Activated CD8-positive, alpha-beta memory T cell treated with anti-CD3 and anti-CD28 coated beads, Interleukin-2, amount 50 U/mL, for 1 hour (primary cell): Measurements from ENCODE around the gene TMPRSS13.
"Not testable (repeated sequence)": the region's sequence is repeated elsewhere in the genome, so short reads cannot be mapped to it uniquely, and the experiment has no call there.

ENCODE experiments used
- DNase-seq: peaks from one replicate; pipeline ENCODE4 v3.0.0-alpha.2; 2020; ENCODE audit errors: extremely low read depth

The TMPRSS13 gene

DNA sequence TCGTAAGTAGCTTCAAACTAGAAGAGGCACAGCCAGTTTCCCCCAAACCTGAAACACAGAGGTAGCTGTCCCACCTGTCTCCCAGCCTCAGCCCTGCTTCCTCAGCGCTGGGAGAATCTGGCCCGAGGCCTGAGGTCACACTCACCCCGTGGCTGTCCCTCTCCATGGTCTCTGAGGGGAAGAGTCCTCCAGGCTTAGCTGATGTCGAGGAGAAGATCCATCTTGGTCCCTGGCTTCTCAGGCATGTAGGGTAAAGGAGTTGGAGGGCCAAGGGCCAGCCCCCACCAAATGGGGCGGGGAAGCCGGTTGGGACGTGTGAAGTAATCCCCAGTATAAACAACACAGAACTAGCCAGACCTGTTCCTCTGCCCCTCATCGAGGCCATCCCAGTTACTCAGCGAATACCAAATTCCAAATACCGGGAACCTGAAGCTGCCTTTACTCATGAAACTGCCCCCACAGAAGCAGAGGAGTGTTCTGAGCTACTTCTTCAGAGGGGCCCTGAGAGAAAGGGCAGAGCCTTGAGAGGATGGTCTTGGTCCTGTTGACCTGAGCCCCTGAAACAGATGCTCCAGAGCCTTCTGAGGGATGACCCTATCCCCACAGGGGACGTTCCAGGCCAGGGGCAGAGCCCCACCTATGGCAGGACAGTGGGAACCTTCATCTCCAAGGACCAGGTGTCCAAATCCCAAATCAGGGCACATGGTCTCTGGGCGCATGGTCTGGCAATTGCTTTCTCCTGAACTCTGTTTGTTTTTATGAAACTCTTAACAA lies at the start of gene TMPRSS13:
TMPRSS13 (minus strand) TSS at position 261 of the 774 bp plus-strand sequence; CDS start at position 166, 95 bp downstream.
- DNase-seq, result no peak

DNA sequence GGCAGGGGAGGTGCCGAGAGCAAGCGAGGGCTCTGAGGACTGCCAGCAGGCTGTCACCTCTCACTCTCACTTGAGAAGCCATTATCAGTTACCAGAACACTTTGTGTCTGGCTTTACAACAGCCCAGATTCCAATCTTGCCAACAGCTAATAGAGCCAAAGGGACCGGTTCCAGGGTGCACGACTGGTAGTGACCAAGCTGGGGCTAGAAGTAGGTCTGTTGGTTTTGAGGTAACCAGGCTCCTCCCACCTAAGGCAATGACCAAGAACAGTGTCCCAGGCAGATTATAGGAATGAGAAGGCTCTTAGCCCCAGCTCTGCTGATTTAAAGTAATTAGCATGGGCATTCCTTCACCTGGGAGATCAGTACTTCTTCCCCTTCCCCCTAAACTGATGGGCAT lies 49.8 kb upstream of the TMPRSS13 start:
- no peak for DNase-seq

DNA sequence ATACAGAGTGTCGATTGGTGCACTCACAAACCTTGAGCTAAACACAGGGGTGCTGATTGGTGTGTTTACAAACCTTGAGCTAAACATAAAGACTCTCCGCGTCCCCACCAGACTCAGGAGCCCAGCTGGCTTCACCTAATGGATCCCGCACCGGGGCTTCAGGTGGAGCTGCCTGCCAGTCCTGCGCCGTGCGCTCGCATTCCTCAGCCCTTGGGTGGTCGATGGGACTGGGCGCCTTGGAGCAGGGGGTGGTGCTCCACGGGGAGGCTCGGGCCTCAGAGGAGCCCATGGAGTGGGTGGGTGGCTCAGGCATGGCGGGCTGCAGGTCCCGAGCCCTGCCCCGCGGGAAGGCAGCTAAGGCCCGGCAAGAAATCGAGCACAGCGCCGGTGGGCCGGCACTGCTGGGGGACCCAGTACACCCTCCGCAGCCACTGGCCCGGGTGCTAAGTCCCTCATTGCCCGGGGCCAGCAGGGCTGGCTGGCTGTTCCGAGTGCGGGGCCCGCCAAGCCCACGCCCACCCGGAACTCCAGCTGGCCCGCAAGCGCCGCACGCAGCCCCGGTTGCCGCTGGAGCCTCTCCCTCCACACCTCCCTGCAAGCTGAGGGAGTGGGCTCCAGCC lies 49.2 kb upstream of the TMPRSS13 start:
- DNase-seq, result not testable (repeated sequence)

DNA sequence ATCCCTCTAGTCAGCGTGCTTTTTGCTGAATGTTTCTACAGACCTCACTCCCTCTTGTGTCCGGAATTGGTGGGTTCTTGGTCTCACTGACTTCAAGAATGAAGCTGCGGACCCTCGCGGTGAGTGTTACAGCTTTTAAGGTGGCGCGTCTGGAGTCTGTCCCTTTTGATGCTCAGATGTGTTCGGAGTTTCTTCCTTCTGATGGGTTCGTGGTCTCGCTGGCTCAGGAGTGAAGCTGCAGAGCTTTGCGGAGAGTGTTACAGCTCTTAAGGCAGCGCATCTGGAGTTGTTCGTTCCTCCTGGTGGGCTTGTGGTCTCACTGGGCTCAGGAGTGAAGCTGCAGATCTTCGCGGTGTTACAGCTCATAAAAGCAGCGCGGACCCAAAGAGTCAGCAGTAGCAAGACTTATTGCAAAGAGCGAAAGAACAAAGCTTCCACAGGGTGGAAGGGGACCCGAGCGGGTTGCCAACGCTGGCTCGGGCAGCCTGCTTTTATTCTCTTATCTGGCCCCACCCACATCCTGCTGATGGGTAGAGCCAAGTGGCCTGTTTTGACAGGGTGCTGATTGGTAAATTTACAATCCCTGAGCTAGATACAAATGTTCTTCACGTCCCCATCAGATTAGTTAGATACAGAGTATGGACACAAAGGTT lies 48.5 kb upstream of the TMPRSS13 start:
- DNase-seq, result not testable (repeated sequence)

DNA sequence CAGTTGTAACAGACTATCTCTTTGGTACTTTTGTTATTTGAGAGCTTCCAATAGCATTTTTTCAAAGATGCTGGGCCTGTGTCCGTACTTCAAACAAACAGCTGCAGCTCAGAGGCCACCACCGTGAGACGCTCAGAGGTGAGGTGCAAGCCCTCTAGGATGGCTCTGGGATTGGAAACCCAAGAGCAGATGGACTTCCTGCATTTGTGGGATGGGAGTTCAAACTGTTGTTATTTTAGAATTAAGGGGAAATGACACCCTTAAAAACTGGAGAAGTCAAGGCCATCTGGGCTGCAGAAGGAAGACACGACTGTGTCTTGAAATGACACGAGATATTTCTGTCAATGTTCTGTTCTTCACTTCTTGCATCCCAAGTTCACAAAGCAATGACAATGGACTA lies 47.8 kb upstream of the TMPRSS13 start:
- DNase-seq, result no peak

DNA sequence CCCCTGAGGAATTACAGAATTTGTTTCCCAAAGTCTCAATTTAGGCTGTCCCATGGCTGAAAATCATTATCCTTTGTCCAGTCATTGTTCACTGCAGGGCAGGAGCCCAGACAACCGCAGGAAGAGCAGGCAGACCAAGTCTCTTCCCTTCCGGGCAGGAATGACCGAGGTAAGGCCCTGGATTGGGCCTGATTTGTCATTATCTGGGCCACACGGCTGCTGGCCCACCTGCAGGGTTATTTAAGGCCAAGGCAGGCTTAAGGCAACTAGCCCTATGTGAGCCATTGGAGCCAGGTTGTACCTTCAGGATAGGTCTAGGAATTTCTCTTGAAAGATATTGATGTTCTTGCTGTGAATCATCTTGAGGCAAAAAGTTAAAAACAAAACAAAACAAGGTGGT lies 47.2 kb upstream of the TMPRSS13 start:
- no peak for DNase-seq

DNA sequence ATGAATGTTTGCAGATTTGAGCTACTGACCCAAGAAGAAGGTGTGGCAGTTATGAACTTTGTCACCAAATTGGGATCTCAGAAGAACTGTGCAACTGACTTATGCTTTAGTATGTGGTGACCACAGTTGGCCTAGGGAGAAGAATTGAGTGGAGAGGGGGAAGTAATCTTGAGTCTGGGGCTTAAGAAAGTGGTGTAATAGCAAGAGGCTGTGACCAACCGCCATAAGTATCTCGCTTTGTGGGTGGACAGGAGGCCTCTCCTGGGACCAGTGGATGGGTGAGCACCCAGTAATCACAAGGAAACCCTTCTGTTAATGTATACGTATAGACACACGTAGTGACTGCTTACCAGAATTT lies 44.3 kb upstream of the TMPRSS13 start:
- DNase-seq, result no peak

DNA sequence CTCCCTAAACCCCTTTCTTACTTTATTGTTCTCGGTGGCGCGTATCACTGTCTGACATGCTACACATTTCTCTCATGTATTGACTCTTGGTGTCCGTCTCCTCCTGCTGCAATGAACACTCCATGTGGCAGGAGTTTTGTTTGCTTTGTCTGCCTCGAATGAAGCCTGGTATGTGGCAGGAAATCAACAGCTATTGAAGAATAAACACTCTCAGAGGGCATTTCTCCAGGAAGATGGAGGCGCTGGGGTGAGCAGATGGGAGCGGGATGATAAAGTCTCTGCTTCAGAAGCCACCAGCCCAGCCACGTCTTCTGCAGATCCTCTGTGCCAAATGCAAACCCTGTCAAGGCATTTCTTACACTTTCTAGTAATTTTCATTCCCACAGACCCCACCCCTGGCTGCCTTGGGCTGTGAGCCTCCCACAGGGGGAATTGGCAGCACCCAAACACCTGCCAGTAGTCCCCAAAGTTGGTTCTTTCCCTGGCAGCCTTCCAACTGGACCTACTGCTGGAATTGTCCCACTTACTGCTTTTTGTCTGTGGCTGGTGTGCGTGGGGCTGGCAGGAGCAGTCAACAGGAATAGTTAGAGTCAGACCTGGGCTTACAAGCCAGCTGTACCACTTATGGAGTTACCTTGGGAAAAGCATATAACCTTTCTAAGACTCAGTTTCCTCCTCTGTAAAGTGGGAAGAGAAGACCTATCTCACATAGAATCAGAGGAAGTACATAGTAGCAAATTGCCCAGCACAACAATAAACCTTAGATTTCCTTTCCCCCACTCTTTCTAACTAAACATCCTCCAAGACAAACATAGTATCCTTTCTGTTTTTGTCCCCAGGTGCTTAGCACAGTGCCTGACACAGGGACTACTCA lies 43.7 kb upstream of the TMPRSS13 start:
- DNase-seq, result no peak

DNA sequence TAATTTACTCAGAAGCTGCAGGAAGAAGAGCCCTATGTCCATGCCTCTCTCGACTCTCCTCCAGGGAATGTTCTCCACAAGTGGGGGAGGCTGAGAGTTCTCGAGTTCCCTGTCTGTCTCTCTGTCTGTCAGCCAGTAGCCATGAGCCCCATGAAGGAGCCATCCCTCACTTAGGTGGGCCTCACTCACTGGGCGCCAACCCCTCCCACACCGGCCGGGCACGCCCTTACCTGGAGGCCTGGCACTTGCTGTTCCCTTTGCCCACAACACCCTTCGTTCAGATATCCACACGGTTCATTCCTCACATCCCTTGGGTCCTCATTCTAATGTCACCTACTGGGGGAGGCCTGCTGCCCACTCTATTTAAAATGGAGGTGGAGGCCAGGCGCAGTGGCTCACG lies 42.8 kb upstream of the TMPRSS13 start:
- no peak for DNase-seq

DNA sequence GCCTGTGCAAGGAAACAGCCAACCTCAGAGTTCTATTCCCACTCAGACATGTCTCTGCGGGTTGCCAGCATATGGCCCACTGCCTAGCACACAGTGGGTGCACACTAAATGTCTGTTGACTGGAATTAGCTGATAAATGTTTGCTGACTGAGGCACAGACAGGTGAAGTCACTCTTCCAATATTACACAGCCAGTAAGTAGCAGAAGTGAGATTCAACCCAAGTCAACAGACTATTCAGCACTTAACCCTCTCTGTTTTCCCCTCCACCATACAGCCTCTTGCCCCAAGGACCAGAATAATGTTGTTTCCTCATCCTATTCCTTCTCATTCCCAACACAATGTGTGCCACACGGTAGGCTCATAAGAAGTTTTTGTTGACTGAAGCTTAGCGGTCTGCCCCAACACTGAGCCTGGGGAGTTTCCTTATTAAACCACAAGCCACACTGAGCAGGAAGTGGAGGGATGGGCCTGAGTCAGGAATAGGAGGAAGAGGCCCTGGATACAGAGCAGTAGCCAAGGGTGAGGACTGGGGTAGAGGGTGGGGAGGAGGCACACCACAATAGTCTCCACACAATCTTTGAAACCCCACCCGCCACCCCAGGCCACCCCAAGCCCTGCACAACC lies 41.3 kb upstream of the TMPRSS13 start:
- no peak for DNase-seq

DNA sequence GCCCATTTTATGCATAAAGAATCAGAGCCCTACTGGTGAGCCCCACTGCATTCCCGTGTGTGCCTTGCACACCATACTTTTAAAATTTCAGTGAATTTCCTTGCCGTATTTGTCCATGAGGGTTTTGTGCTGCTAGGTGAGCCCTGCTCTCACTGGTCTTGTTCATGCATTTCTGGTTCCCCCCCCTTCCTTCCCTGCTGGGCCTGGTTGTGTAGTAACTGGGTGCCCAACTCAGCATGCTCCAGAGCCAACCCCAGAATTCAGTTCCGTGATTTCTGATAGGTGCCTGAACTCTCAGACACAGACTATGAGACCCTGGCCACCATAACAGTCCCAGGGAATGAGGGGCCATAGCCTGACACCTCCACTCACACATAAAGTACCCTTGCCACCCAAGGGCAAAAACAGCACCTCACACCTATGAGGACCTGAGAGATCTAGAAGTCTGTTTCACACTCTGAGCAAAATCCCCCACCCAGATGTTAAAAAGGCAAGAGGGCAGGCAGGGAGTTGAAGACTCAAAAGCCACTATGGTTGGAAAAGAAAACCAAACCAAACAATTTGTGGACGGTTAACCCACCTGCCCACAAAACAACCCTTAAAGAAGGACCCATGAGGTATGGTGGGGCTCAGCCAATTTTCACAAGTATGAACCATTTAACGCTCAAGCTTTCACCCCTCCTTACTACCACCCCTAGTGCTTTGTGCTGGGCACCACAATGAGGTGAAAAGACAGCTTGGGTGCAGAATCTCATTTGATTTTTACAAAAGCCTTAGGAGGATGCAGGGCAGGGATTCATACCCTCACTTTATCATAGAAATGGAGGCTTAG lies 40.2 kb upstream of the TMPRSS13 start:
- no peak for DNase-seq

DNA sequence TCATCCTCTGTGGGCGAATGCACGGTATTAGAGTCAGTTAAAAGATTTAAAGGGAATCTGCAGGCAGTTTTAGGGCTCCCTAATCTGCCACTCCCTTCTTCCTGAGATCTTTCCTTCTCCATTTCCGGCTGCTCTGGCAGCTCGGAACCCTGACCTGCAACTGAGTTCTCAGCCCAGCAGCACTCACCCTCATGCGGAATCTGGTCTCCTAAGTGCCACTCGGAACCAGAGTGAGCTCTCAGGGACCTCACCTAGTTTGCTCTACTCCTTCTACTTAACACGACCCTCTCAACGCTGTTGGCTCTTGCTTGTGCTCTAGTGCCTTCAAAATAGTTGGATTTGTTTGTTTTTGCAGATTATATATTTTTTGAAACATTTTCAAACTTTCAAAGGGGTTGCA lies 37.7 kb upstream of the TMPRSS13 start:
- DNase-seq, result no peak

DNA sequence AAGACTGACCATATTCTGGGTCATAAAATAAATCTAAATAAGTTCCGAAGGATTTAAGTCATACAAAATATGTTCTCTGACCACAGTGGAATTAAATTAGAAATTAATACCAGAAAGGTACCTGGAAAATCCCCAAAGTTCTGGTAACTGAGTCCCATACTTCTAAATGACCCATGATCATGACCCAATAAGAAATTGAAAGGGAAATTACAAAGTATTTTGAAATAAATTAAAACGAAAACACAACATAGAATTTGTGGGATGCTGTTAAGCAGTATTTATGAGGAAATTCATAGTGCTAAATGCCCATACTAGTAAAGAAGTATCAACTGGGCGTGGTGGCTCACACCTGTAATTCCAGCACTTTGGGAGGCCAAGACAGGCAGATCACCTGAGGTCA lies 33.6 kb upstream of the TMPRSS13 start:
- no peak for DNase-seq

DNA sequence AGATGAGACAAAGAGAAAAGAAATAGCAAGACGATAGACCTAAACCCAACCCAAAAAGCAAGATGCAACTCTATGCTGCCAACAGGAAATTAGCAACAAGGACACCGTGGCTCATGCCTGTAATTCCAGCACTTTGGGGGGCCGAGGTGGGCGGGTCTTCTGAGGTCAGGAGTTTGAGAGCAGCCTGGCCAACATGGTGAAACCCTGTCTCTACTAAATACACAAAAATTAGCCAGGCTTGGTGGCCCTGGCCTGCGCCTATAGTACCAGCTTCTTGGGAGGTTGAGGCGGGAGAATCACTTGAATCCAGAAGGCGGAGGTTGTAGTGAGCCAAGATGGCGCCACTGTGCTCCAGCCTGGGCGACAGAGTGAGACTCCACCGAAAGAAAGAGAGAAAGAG lies 32.7 kb upstream of the TMPRSS13 start:
- no peak for DNase-seq

DNA sequence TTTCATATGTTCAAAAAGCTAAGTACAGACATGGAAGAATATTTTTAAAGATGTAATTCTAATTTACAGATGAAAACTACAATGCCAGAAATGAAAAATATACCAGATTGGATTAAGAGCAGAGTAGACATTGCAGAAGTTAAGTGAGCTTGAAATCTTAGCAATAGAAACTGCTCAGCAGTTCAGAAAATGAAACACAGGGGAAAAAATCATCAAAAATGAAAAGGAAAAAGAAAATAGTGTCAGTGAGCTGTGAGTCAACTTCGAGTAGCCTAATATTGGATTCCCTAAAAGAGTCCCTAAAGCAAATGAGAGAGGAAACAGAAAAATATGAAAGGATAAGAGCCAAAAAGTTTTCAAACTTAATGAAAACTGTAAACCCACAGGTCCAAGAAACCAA lies 31.2 kb upstream of the TMPRSS13 start:
- DNase-seq, result no peak

DNA sequence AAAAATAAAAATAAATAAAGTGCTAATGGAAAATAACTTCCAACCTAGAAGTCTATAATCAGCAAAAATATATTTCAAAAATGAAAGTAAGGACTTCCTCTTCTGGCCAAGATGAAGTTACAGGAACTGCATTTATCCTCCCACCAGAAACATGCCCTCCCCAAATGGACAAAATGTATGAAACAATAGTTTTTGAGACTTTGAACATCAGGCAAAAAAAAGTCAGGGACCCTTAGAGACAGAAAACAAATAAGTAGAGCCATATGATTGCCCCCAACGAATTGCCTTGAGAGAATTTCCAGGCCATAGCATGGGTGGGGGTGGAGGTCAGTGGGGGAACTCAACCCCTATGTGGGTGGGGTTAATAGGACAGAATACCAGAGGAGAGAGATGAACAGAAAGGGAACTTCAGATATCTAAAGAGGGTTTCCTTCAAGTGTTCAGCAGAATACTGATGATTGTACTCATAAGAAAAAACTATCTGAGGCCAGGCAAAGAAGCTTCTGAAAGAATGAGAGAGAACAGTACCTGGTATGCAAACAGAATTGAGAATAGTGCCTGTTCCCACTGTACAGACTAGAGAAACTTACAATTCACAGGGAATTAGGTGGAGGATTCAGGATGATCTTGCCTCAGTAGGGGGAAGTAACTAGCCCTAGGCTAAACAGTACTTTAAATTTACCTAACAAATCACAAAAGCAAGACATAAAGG lies 30.4 kb upstream of the TMPRSS13 start:
- DNase-seq, result no peak

DNA sequence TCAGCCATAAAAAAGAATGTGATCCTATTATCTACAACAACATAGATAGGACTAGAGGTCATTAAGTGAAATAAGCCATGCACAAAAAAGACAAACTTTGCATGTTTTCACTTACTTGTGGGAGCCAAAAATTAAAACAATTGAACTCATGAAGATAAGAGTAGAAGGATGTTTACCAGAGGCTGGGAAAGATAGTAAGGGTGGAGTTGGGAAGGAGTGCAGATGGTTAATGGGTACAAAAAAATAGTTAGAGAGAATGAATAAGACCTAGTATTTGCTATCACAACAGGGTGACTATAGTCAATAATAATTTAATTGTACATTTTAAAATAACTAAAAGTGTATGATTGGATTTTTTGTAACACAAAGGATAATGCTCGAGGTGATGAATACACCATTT lies 29.7 kb upstream of the TMPRSS13 start:
- no peak for DNase-seq

DNA sequence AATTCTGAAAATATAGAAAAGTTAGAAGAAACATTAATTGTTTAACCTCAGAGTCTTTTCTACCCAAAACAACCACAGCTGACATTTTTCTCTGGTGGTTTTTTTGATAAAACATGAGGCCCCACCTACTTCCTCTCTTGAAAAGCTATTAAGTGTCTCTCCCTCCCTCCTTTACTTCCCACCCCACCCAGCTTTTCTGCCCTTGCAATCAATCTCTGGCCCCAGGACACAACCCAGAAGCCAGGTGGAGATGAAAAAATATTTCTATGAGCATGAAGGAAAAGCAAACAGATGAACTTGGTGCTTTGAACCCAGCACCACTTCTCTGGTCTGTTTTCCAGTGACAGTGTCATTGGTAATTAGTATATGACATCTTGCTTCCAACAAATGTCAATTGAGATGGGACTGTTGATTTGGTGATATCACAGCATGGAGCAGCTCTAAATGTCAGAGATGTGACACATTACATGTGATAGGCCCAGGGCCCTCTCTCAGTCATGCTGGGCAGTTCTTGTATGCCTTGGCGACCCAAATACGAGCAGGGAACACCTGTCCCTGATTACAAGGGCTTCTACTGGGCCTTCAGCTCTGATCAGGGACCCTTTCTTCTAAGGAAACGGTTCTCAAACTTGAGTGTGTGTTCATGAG lies 23.9 kb upstream of the TMPRSS13 start:
- DNase-seq, result no peak
